Left ventricle myocardium superior (tissue), 1 donor: ENCODE results near the gene RPL35. TPM values are rescaled to one million over a fixed set of nuclear protein-coding genes. Genes with fewer than 3 reads are reported as not detected.

Source experiments
- ATAC-seq: fragments of 200-7000 bp; cut with Tn5 transposase; one replicate; pipeline ENCODE4 v1.9.1; 2020; ENCODE audit warnings: mild to moderate bottlenecking, moderate library complexity
- DNase-seq: peaks from one replicate; pipeline ENCODE4 v3.0.0-alpha.2; 2020
- intact Hi-C: fragments of 100-400 bp; cut with micrococcal nuclease; formaldehyde crosslinking; loops from one replicate; pipeline ENCODE4 v1.11.0; 2022
- total RNA-seq: library from RNA; stranded (reverse); fragmentation: NEBNext Ultra II Directional; extraction: Animal tissue kit (Norgen Biotek cat#: 25700); gene quantifications from one replicate; pipeline ENCODE4 v1.2.1, GENCODE V29; 2021
- donor health status: DM: no; HTN: yes; CAD: no; lungs with severe emphysema.

The RPL35 gene
- total RNA-seq, 1 donor from 2014 or later, result 676 TPM

GRCh38 chr9:124878518-124878917 lies 16.8 kb upstream of the RPL35 start:
- intact Hi-C loops, result no loop called here
- ATAC-seq (no peak), DNase-seq (no peak)

- ATAC-seq, result no peak
- no peak for DNase-seq
- intact Hi-C loops, result no loop called here
Measured at GRCh38 chr9:124878021-124878420, 16.3 kb upstream of the RPL35 start.

- no peak for DNase-seq
Measured at GRCh38 chr9:124877021-124877782, 15.4 kb upstream of the RPL35 start.

GRCh38 chr9:124875501-124875900 lies 13.7 kb upstream of the RPL35 start:
- DNase-seq, result no peak
- no peak for ATAC-seq
- intact Hi-C loops, result no loop called here

More at GRCh38 chr9:124877021-124877782, 15.4 kb upstream of the RPL35 start:
- no peak for ATAC-seq
- intact Hi-C loops, result no loop called here

GRCh38 chr9:124873664-124874063 lies 11.9 kb upstream of the RPL35 start:
- no peak for DNase-seq
- intact Hi-C loops, result no loop called here
- no peak for ATAC-seq

GRCh38 chr9:124871156-124871561 lies 9.4 kb upstream of the RPL35 start:
- no peak for DNase-seq
- ATAC-seq, result no peak
- intact Hi-C loops, result no loop called here

- intact Hi-C loops, result no loop called here
- ATAC-seq, result no peak
- no peak for DNase-seq
Measured at GRCh38 chr9:124870723-124871122, 9.0 kb upstream of the RPL35 start.

- intact Hi-C loops, result no loop called here
- no peak for ATAC-seq
- peak; percentile 63 for DNase-seq
Measured at GRCh38 chr9:124869986-124870560, 8.3 kb upstream of the RPL35 start.

- intact Hi-C loops, result no loop called here
- ATAC-seq (peak; percentile 3), DNase-seq (peak; percentile 57)
Measured at GRCh38 chr9:124869466-124869985, 7.8 kb upstream of the RPL35 start.

GRCh38 chr9:124868511-124869465 lies 7.0 kb upstream of the RPL35 start:
- intact Hi-C loops, result no loop called here
- DNase-seq, result peak; percentile 94

GRCh38 chr9:124863371-124863871 lies 1.7 kb upstream of the RPL35 start:
- ATAC-seq (peak; percentile 38), DNase-seq (no peak)
- intact Hi-C loops, result no loop called here

More at GRCh38 chr9:124868511-124869465, 7.0 kb upstream of the RPL35 start:
- peak; percentile 91 for ATAC-seq

GRCh38 chr9:124860582-124861341 lies 995 bp downstream of the RPL35 start:
- intact Hi-C loops, result no loop called here

GRCh38 chr9:124859803-124860581 lies 1.8 kb downstream of the RPL35 start:
- no peak for DNase-seq
- intact Hi-C loops, result no loop called here
- ATAC-seq, result no peak

More at GRCh38 chr9:124860582-124861341, 995 bp downstream of the RPL35 start:
- DNase-seq (no peak), ATAC-seq (no peak)

GRCh38 chr9:124858330-124859046 lies 3.3 kb downstream of the RPL35 start:
- DNase-seq (no peak), ATAC-seq (no peak)
- intact Hi-C loops, result no loop called here

GRCh38 chr9:124857533-124858162 lies 4.1 kb downstream of the RPL35 start:
- DNase-seq, result no peak
- no peak for ATAC-seq
- intact Hi-C loops, result no loop called here

- DNase-seq (no peak), ATAC-seq (no peak)
- intact Hi-C loops, result no loop called here
Measured at GRCh38 chr9:124855944-124856765, 5.6 kb downstream of the RPL35 start.
